HepG2 (cell line): ENCODE data around the gene C19orf33. TPM values are rescaled to one million over a fixed set of nuclear protein-coding genes. Genes with fewer than 3 reads are reported as not detected.

Experiments used
- ATAC-seq: fragments of 200-7000 bp; cut with Tn5 transposase; 3 replicates; pipeline ENCODE4 v1.9.1; 2020; ENCODE audit warnings: mild to moderate bottlenecking, moderate library complexity
- BruUV-seq: library from RNA; stranded (reverse); fragments of 400-500 nt; replicated peaks from 2 replicates; lab custom pipeline; 2021; lab: Mats Ljungman, UMichigan
- CTCF ChIA-PET: fragments of 300-600 bp; formaldehyde crosslinking; extraction: SDS; loops from one replicate; lab custom pipeline; 2021; ENCODE audit warnings: low total read pairs, inconsistent platforms, low intra/inter-chr PET ratio; lab: Yijun Ruan, JAX
- POLR2A ChIA-PET: fragments of 350-600 bp; sonication (Branson Sonifier 250); formaldehyde crosslinking; loops from one replicate; lab custom pipeline; 2020; ENCODE audit warnings: antibody characterized with exemption, inconsistent platforms; lab: Yijun Ruan, JAX
- DNase-seq: peaks from one replicate; pipeline ENCODE4 v3.0.0-alpha.2; 2015; ENCODE audit warnings: low spot score
- FAIRE-seq: peaks from 3 replicates; lab custom pipeline; 2011; peaks lifted over from hg19 to GRCh38; lab: Jason Lieb, UNC
- H2AFZ ChIP-seq: one replicate; pipeline ENCODE4 v1.6.1; 2011; ENCODE audit warnings: low read length, inconsistent platforms
- H3K27ac ChIP-seq: fragments of 300-600 bp; 3 replicates; pipeline ENCODE4 v1.8.0; 2011; ENCODE audit warnings: mixed run types, mild to moderate bottlenecking, mixed read lengths, low read length, inconsistent platforms; ENCODE audit not compliant: insufficient read depth; ENCODE audit errors: extremely low read length
- H3K27me3 ChIP-seq, 2 experiments: fragments of 200-600 bp in 1 of 2; 2 replicates in 1 of 2; 3 replicates in 1 of 2; pipeline versions ENCODE4 v1.6.0 to v1.8.0; 2011; ENCODE audit warnings: low read length in 2 of 2, mild to moderate bottlenecking in 2 of 2, moderate library complexity in 2 of 2, inconsistent platforms in 1 of 2; ENCODE audit not compliant: insufficient read depth in 2 of 2, control insufficient read depth in 1 of 2
- H3K36me3 ChIP-seq, 2 experiments: fragments of 200-600 bp in 1 of 2; replicated peaks in 1 of 2; 2 replicates in 1 of 2; 3 replicates in 1 of 2; pipeline versions ENCODE4 v1.5.1 to v1.8.0; 2011; ENCODE audit warnings: low read length in 2 of 2, inconsistent platforms in 1 of 2; ENCODE audit not compliant: insufficient read depth in 2 of 2, control insufficient read depth in 1 of 2
- H3K4me1 ChIP-seq: 2 replicates; pipeline ENCODE4 v1.5.1; 2012; ENCODE audit warnings: low read length, inconsistent platforms; ENCODE audit not compliant: insufficient read depth
- H3K4me2 ChIP-seq: 2 replicates; pipeline ENCODE4 v1.6.0; 2011; ENCODE audit warnings: low read depth, low read length, inconsistent platforms
- H3K4me3 ChIP-seq, 3 experiments: fragments of 200-600 bp in 1 of 3; sonication (generic), shearing (Covaris generic) in 1 of 3; replicated peaks in 1 of 3; 2 replicates each; pipeline ENCODE4 v1.5.1; 2011 to 2016; ENCODE audit warnings: low read length in 3 of 3, inconsistent platforms in 2 of 3, low read depth in 2 of 3, mild to moderate bottlenecking in 2 of 3, control low read depth in 1 of 3, mixed read lengths in 1 of 3; ENCODE audit not compliant: insufficient read depth in 1 of 3
- H3K79me2 ChIP-seq: one replicate; pipeline ENCODE4 v1.6.1; 2011; ENCODE audit warnings: low read length, inconsistent platforms; ENCODE audit not compliant: insufficient read depth
- H3K9ac ChIP-seq: 2 replicates; pipeline ENCODE4 v1.6.0; 2011; ENCODE audit warnings: mild to moderate bottlenecking, low read depth, low read length, inconsistent platforms; ENCODE audit not compliant: insufficient read depth
- H3K9me3 ChIP-seq: 2 replicates; pipeline ENCODE4 v1.5.1; 2012; ENCODE audit warnings: mild to moderate bottlenecking, low read length
- H4K20me1 ChIP-seq: 2 replicates; pipeline ENCODE4 v1.6.0; 2011; ENCODE audit warnings: inconsistent platforms, mild to moderate bottlenecking, low read length, moderate library complexity; ENCODE audit not compliant: insufficient read depth
- AGO1 ChIP-seq: fragments of 200-400 bp; formaldehyde crosslinking; IDR thresholded peaks from 2 replicates; pipeline ENCODE4 v1.6.1; 2017; ENCODE audit warnings: mild to moderate bottlenecking, low read depth, low read length, moderate library complexity; ENCODE audit not compliant: poor library complexity, severe bottlenecking
- BCL6 ChIP-seq: IDR thresholded peaks from 2 replicates; pipeline ENCODE4 v1.6.1; 2016; ENCODE audit warnings: missing genetic modification reagents, missing compliant biosample characterization
- ETV6 ChIP-seq: sonication (generic); formaldehyde crosslinking; conservative IDR thresholded peaks from 2 replicates; pipeline ENCODE4 v1.4.0; 2020; ENCODE audit warnings: missing genetic modification reagents
- FOXA3 ChIP-seq: IDR thresholded peaks from 2 replicates; pipeline ENCODE4 v1.6.1; 2016; ENCODE audit warnings: missing genetic modification reagents, missing compliant biosample characterization
- LCORL ChIP-seq, 2 experiments: fragments of 450-650 bp in 1 of 2; sonication (generic) in 1 of 2; formaldehyde crosslinking in 1 of 2; IDR thresholded peaks; 2 replicates each; pipeline versions ENCODE4 v1.5.0 to v1.6.1; 2017 to 2020; ENCODE audit warnings: antibody characterized with exemption in 1 of 2, missing genetic modification reagents in 1 of 2
- MATR3 ChIP-seq: sonication (generic); formaldehyde crosslinking; IDR thresholded peaks from 2 replicates; pipeline ENCODE4 v1.4.0; 2020; ENCODE audit warnings: missing genetic modification reagents
- ZFP82 ChIP-seq: sonication (generic); formaldehyde crosslinking; IDR thresholded peaks from 2 replicates; pipeline ENCODE4 v1.5.1; 2020; ENCODE audit warnings: mild to moderate bottlenecking, missing genetic modification reagents, borderline replicate concordance
- ZNF367 ChIP-seq: sonication (generic); formaldehyde crosslinking; IDR thresholded peaks from 2 replicates; pipeline ENCODE4 v1.4.0; 2020; ENCODE audit warnings: missing genetic modification reagents, borderline replicate concordance
- WGBS: methylation state at CpG from one replicate; pipeline ENCODE4 v1.1.6; 2017; ENCODE audit warnings: low lambda C conversion rate; 5-methylcytosine and 5-hydroxymethylcytosine counted together
- in situ Hi-C: cut with HindIII; loops from 2 replicates; pipeline ENCODE4 v1.10.0; 2017; ENCODE audit warnings: low pct_unique_long_range_greater_than_20kb; ENCODE audit not compliant: extremely low pct_ligation_motif_present
- intact Hi-C: fragments of 100-400 bp; cut with micrococcal nuclease; formaldehyde crosslinking; loops from one replicate; pipeline ENCODE4 v1.10.0; 2022; ENCODE audit not compliant: unreplicated experiment
- polyA plus RNA-seq, 8 experiments: library from polyadenylated mRNA; depleted of rRNA in 3 of 8; stranded (reverse) in 7 of 8; unstranded in 1 of 8; fragments of >200 nt; fragmentation: Illumina TruSeq in 4 of 8; extraction: Trizol in 4 of 8; gene quantifications; 2 replicates each; pipeline versions ENCODE4 v1.2.1 to v1.2.3, GENCODE V29; 2011 to 2016; ENCODE audit warnings: low read depth in 4 of 8, missing spikeins in 1 of 8, mixed read lengths in 1 of 8; ENCODE audit not compliant: insufficient read depth in 1 of 8
- total RNA-seq, 5 experiments: library from RNA; depleted of rRNA; stranded (reverse); fragments of >200 nt; fragmentation: Illumina TruSeq; extraction: Trizol; gene quantifications; 2 replicates each; pipeline ENCODE4 v1.2.3, GENCODE V29; 2016; ENCODE audit warnings: low read depth in 1 of 5
- TF ChIP-seq, protein P1 (sequence below): sonication (generic); formaldehyde crosslinking; IDR thresholded peaks from 2 replicates; pipeline ENCODE4 v1.5.1; 2020; ENCODE audit warnings: mild to moderate bottlenecking, missing genetic modification reagents, borderline replicate concordance
- TF ChIP-seq, protein P2 (sequence below): sonication (generic); formaldehyde crosslinking; IDR thresholded peaks from 2 replicates; pipeline ENCODE4 v1.5.0; 2020; ENCODE audit warnings: mild to moderate bottlenecking, missing genetic modification reagents
- TF ChIP-seq, protein P3 (sequence below): sonication (generic); formaldehyde crosslinking; IDR thresholded peaks from 2 replicates; pipeline ENCODE4 v1.4.0; 2020; ENCODE audit warnings: missing genetic modification reagents, mild to moderate bottlenecking, borderline replicate concordance

Gene C19orf33
- total and polyA plus RNA-seq, 2 of the 13 experiments (the other 11 are each of a cell fraction or from before 2014, with no cell fraction given): 2.5 to 3.3 TPM

DNA sequence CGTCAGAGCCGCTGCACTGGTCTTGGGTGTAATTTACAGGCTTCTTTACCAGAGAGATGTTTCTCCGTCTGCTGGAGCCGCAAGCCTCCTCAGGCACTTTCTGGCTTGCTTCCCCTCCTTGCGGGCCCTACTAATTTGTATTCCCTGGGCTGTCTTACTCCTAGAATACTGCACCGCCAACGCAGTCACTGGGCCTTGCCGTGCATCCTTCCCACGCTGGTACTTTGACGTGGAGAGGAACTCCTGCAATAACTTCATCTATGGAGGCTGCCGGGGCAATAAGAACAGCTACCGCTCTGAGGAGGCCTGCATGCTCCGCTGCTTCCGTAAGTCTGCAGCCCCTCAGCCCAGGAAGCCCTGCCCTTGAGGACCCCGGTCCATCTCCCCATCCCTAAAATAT is 14.1 kb upstream of the C19orf33 start:
- ChIA-PET POLR2A (no interaction called here), CTCF (no interaction called here)
- DNase-seq (no peak), FAIRE-seq (no peak), ATAC-seq (no peak)
- no peaks in the 10 kb centered on the region for H3K36me3 ChIP-seq
- intact Hi-C loops (no loop called here), in situ Hi-C loops (no loop called here)
- H3K79me2 ChIP-seq: no peaks in the 10 kb centered on the region
- BruUV-seq: no TSS peak
- H3K4me2 ChIP-seq: no peak overlapping the region
- no peak overlapping the region for H3K4me3 ChIP-seq
- WGBS: 85% methylated on average over 15 of the region's 15 CpGs
- 0 out of 2 replicates have a peak, but pooled peaks cover 5% of the 10 kb centered on the region for H3K4me1 ChIP-seq
- no peaks in the 10 kb centered on the region for H4K20me1 ChIP-seq
- no peak overlapping the region for H3K9ac ChIP-seq
- H3K27ac ChIP-seq: no peak overlapping the region
- H2AFZ ChIP-seq: no peak overlapping the region
- peaks cover 3 to 30% of the 10 kb centered on the region in 2 experiments for H3K27me3 ChIP-seq
- H3K9me3 ChIP-seq: no peaks in the 10 kb centered on the region
- TF ChIP-seq AGO1: no peak
- TF ChIP-seq ETV6 (CRISPR knock-in tag): no peak
- TF ChIP-seq, protein P1, sequence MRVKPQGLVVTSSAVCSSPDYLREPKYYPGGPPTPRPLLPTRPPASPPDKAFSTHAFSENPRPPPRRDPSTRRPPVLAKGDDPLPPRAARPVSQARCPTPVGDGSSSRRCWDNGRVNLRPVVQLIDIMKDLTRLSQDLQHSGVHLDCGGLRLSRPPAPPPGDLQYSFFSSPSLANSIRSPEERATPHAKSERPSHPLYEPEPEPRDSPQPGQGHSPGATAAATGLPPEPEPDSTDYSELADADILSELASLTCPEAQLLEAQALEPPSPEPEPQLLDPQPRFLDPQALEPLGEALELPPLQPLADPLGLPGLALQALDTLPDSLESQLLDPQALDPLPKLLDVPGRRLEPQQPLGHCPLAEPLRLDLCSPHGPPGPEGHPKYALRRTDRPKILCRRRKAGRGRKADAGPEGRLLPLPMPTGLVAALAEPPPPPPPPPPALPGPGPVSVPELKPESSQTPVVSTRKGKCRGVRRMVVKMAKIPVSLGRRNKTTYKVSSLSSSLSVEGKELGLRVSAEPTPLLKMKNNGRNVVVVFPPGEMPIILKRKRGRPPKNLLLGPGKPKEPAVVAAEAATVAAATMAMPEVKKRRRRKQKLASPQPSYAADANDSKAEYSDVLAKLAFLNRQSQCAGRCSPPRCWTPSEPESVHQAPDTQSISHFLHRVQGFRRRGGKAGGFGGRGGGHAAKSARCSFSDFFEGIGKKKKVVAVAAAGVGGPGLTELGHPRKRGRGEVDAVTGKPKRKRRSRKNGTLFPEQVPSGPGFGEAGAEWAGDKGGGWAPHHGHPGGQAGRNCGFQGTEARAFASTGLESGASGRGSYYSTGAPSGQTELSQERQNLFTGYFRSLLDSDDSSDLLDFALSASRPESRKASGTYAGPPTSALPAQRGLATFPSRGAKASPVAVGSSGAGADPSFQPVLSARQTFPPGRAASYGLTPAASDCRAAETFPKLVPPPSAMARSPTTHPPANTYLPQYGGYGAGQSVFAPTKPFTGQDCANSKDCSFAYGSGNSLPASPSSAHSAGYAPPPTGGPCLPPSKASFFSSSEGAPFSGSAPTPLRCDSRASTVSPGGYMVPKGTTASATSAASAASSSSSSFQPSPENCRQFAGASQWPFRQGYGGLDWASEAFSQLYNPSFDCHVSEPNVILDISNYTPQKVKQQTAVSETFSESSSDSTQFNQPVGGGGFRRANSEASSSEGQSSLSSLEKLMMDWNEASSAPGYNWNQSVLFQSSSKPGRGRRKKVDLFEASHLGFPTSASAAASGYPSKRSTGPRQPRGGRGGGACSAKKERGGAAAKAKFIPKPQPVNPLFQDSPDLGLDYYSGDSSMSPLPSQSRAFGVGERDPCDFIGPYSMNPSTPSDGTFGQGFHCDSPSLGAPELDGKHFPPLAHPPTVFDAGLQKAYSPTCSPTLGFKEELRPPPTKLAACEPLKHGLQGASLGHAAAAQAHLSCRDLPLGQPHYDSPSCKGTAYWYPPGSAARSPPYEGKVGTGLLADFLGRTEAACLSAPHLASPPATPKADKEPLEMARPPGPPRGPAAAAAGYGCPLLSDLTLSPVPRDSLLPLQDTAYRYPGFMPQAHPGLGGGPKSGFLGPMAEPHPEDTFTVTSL (CRISPR knock-in tag): no peak
- TF ChIP-seq, protein P2, sequence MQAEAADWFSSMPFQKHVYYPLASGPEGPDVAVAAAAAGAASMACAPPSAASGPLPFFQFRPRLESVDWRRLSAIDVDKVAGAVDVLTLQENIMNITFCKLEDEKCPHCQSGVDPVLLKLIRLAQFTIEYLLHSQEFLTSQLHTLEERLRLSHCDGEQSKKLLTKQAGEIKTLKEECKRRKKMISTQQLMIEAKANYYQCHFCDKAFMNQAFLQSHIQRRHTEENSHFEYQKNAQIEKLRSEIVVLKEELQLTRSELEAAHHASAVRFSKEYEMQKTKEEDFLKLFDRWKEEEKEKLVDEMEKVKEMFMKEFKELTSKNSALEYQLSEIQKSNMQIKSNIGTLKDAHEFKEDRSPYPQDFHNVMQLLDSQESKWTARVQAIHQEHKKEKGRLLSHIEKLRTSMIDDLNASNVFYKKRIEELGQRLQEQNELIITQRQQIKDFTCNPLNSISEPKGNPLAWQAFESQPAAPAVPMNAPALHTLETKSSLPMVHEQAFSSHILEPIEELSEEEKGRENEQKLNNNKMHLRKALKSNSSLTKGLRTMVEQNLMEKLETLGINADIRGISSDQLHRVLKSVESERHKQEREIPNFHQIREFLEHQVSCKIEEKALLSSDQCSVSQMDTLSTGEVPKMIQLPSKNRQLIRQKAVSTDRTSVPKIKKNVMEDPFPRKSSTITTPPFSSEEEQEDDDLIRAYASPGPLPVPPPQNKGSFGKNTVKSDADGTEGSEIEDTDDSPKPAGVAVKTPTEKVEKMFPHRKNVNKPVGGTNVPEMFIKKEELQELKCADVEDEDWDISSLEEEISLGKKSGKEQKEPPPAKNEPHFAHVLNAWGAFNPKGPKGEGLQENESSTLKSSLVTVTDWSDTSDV (CRISPR knock-in tag): no peak
- TF ChIP-seq ZFP82: no peak
- no peak for TF ChIP-seq ZNF367 (CRISPR knock-in tag)
- TF ChIP-seq, protein P3, sequence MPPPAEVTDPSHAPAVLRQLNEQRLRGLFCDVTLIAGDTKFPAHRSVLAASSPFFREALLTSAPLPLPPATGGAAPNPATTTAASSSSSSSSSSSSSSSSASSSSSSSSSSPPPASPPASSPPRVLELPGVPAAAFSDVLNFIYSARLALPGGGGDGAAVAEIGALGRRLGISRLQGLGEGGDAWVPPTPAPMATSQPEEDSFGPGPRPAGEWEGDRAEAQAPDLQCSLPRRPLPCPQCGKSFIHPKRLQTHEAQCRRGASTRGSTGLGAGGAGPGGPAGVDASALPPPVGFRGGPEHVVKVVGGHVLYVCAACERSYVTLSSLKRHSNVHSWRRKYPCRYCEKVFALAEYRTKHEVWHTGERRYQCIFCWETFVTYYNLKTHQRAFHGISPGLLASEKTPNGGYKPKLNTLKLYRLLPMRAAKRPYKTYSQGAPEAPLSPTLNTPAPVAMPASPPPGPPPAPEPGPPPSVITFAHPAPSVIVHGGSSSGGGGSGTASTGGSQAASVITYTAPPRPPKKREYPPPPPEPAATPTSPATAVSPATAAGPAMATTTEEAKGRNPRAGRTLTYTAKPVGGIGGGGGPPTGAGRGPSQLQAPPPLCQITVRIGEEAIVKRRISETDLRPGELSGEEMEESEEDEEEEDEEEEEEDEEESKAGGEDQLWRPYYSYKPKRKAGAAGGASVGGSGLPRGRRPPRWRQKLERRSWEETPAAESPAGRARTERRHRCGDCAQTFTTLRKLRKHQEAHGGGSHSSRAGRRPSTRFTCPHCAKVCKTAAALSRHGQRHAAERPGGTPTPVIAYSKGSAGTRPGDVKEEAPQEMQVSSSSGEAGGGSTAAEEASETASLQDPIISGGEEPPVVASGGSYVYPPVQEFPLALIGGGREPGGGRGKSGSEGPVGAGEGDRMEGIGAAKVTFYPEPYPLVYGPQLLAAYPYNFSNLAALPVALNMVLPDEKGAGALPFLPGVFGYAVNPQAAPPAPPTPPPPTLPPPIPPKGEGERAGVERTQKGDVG: no peak
- TF ChIP-seq FOXA3: no peak
- no peak for TF ChIP-seq LCORL (IDR thresholded peaks at IDR 0.05)
- TF ChIP-seq LCORL (CRISPR knock-in tag; IDR thresholded peaks at IDR 0.05): no peak
- no peak for TF ChIP-seq BCL6
- TF ChIP-seq MATR3 (CRISPR knock-in tag): no peak
